Left lung (tissue), 14 donors: ENCODE measurements around the gene GHDC. TPM values are rescaled to one million over a fixed set of nuclear protein-coding genes. Genes with fewer than 3 reads are reported as not detected.
A peak's percentile ranks its signal among the peaks of the same experiment; 100 is the strongest.
"Not testable (repeated sequence)": the region's sequence is repeated elsewhere in the genome, so short reads cannot be mapped to it uniquely, and the experiment has no call there.

Source experiments
- ATAC-seq: fragments of 200-7000 bp; cut with Tn5 transposase; one replicate; pipeline ENCODE4 v1.9.1; 2020; ENCODE audit warnings: moderate library complexity
- DNase-seq, 4 donors: peaks; one replicate each; pipeline ENCODE4 v3.0.0-alpha.2; 2013 to 2020
- H3K27ac ChIP-seq, 2 donors: fragments of 200-600 bp; sonication (generic) in 1 of 2; one replicate each; pipeline versions ENCODE4 v1.5.0 to v1.8.0; 2020 to 2021
- H3K27me3 ChIP-seq, 2 donors: fragments of 200-600 bp; sonication (generic) in 1 of 2; one replicate each; pipeline versions ENCODE4 v1.5.0 to v1.8.0; 2020 to 2021
- H3K36me3 ChIP-seq, 2 donors: fragments of 200-600 bp; sonication (generic) in 1 of 2; one replicate each; pipeline versions ENCODE4 v1.5.0 to v1.8.0; 2020 to 2021
- H3K4me1 ChIP-seq, 2 donors: fragments of 200-600 bp; one replicate each; pipeline ENCODE4 v1.8.0; 2021
- H3K4me3 ChIP-seq, 2 donors: fragments of 200-600 bp; sonication (generic) in 1 of 2; one replicate each; pipeline versions ENCODE4 v1.5.0 to v1.8.0; 2020 to 2021; ENCODE audit warnings: mild to moderate bottlenecking in 1 of 2
- H3K9me3 ChIP-seq, 2 donors: fragments of 200-600 bp; sonication (generic) in 1 of 2; one replicate each; pipeline versions ENCODE4 v1.5.0 to v1.8.0; 2020 to 2021
- CTCF ChIP-seq, 2 donors: fragments of 200-600 bp; sonication (generic) in 1 of 2; IDR thresholded peaks; one replicate each; pipeline versions ENCODE4 v1.5.0 to v1.8.0; 2021; ENCODE audit warnings: antibody characterized with exemption in 2 of 2
- intact Hi-C, 2 donors: fragments of 100-400 bp; cut with DNase I; formaldehyde crosslinking; loops; one replicate each; pipeline versions ENCODE4 v1.11.2 to v1.14.2; 2022
- long read RNA-seq, 12 donors: library from polyadenylated mRNA in 2 of 12; unstranded in 2 of 12; transcript quantifications; one replicate each; pipeline ENCODE4 v2.0.0 and lab custom pipeline, GENCODE V29; 2019 to 2026
- polyA plus RNA-seq, 6 donors: library from polyadenylated mRNA; unstranded; fragments of 120-200 nt; gene quantifications; one replicate each; pipeline ENCODE4 v1.2.1, GENCODE V29; 2013; ENCODE audit not compliant: insufficient read length in 6 of 6
- total RNA-seq, 2 donors: library from RNA; stranded (reverse); fragmentation: NEBNext Ultra II Directional; extraction: Animal tissue kit (Norgen Biotek cat#: 25700); gene quantifications; one replicate each; pipeline ENCODE4 v1.2.1, GENCODE V29; 2021
- donor health status: DM: no; HTN: yes; CAD: no.
- donor health status: DM: no; HTN: no; CAD: no.

The GHDC gene
- total RNA-seq (10 to 100 TPM; 22.5 to 25.8 TPM), polyA plus RNA-seq (10 to 100 TPM; 16.0 to 20.5 (median 17.1) TPM)
- long read RNA-seq, donor 1, partial matches to known transcripts, result 5 of 7 reads
- long read RNA-seq, donor 1, other reads (novel, unspliced or antisense), result 0 of 7 reads
- long read RNA-seq, donor 2, partial matches to known transcripts, result 0 of 1 reads
- long read RNA-seq, donor 2, other reads (novel, unspliced or antisense), result 0 of 1 reads
- long read RNA-seq, donor 3, partial matches to known transcripts, result 0 of 1 reads
- long read RNA-seq, donor 3, other reads (novel, unspliced or antisense), result 0 of 1 reads
- long read RNA-seq, donor 4, partial matches to known transcripts, result 1 of 2 reads
- long read RNA-seq, donor 4, other reads (novel, unspliced or antisense), result 0 of 2 reads
- long read RNA-seq, donor 5, partial matches to known transcripts, result 0 of 5 reads
- long read RNA-seq, donor 5, other reads (novel, unspliced or antisense), result 0 of 5 reads
- long read RNA-seq, donor 6, partial matches to known transcripts, result 0 of 4 reads
- long read RNA-seq, donor 6, other reads (novel, unspliced or antisense), result 0 of 4 reads
- long read RNA-seq, donor 7, partial matches to known transcripts, result 0 of 3 reads
- long read RNA-seq, donor 7, other reads (novel, unspliced or antisense), result 0 of 3 reads
- long read RNA-seq, donor 8, partial matches to known transcripts, result 0 of 3 reads
- long read RNA-seq, donor 8, other reads (novel, unspliced or antisense), result 0 of 3 reads
- long read RNA-seq, donor 9, result 0 reads
- long read RNA-seq, donor 10, partial matches to known transcripts, result 1 of 1 reads
- long read RNA-seq, donor 10, other reads (novel, unspliced or antisense), result 0 of 1 reads
- long read RNA-seq, donor 11, result 0 reads
- long read RNA-seq, donor 12, partial matches to known transcripts, result 0 of 4 reads
- long read RNA-seq, donor 12, other reads (novel, unspliced or antisense), result 0 of 4 reads

- peak within 1 kb of the TSS; percentile 54 to 60 for H3K4me3 ChIP-seq
- H3K36me3 ChIP-seq, result peaks cover 0 to 7% of the 10 kb centered on the region in 2 donors
- no peak for TF ChIP-seq CTCF (IDR thresholded peaks at IDR 0.05)
- peak within 1 kb of the TSS; percentile 56 to 83 for H3K27ac ChIP-seq
- no peaks in the 10 kb centered on the region for H3K27me3 ChIP-seq
- DNase-seq, result peak; percentile 73 to 90 (median 86)
- intact Hi-C loops, result no loop called here
- H3K4me1 ChIP-seq, result peaks cover 9 to 33% of the 10 kb centered on the region in 2 donors
- no peaks in the 10 kb centered on the region for H3K9me3 ChIP-seq
- peak; percentile 97 for ATAC-seq
Measured at GRCh38 chr17:42193969-42194899, at the start of gene GHDC. GHDC (minus strand) TSS chr17:42194494; CDS start chr17:42193581, 913 bp downstream.

- no peak for DNase-seq
- H3K27me3 ChIP-seq, result no peaks in the 10 kb centered on the region
- H3K36me3 ChIP-seq, result no peaks in the 10 kb centered on the region
- no peak for TF ChIP-seq CTCF (IDR thresholded peaks at IDR 0.05)
- H3K4me1 ChIP-seq, result peaks cover 0 to 39% of the 10 kb centered on the region in 2 donors
- intact Hi-C loops, result no loop called here
- peak; percentile 33 for ATAC-seq
- H3K27ac ChIP-seq, result peak overlapping the region; percentile 1 to 11
- no peaks in the 10 kb centered on the region for H3K9me3 ChIP-seq
- no peak overlapping the region for H3K4me3 ChIP-seq
Measured at GRCh38 chr17:42243493-42243982, 49.2 kb upstream of the GHDC start.

GRCh38 chr17:42241871-42242270 lies 47.6 kb upstream of the GHDC start:
- H3K4me1 ChIP-seq, result peaks cover 0 to 22% of the 10 kb centered on the region in 2 donors
- H3K27me3 ChIP-seq, result no peaks in the 10 kb centered on the region
- H3K9me3 ChIP-seq, result no peaks in the 10 kb centered on the region
- H3K36me3 ChIP-seq, result no peaks in the 10 kb centered on the region
- no peak for TF ChIP-seq CTCF (IDR thresholded peaks at IDR 0.05)
- no peak for DNase-seq
- no peak overlapping the region for H3K27ac ChIP-seq
- intact Hi-C loops, result no loop called here
- no peak overlapping the region for H3K4me3 ChIP-seq
- no peak for ATAC-seq

- DNase-seq, H3K36me3 ChIP-seq, H3K27ac ChIP-seq, ATAC-seq, H3K27me3 ChIP-seq, H3K9me3 ChIP-seq, H3K4me3 ChIP-seq, intact Hi-C loops: not testable (repeated sequence)
- peaks cover 0 to 12% of the 10 kb centered on the region in 2 donors for H3K4me1 ChIP-seq
Measured at GRCh38 chr17:42240863-42241262, 46.6 kb upstream of the GHDC start.

- Histone ChIP-seq H3K27ac (no peak overlapping the region), H3K27me3 (no peaks in the 10 kb centered on the region), H3K9me3 (no peaks in the 10 kb centered on the region), H3K4me1 (peaks cover 0 to 9% of the 10 kb centered on the region in 2 donors), H3K36me3 (no peaks in the 10 kb centered on the region), H3K4me3 (no peak overlapping the region)
- ATAC-seq (no peak), DNase-seq (no peak)
- intact Hi-C loops, result no loop called here
- TF ChIP-seq CTCF (IDR thresholded peaks at IDR 0.05), result no peak
Measured at GRCh38 chr17:42240201-42240600, 45.9 kb upstream of the GHDC start.

GRCh38 chr17:42239576-42239975 lies 45.3 kb upstream of the GHDC start:
- DNase-seq, H3K27ac ChIP-seq, ATAC-seq, H3K36me3 ChIP-seq, H3K27me3 ChIP-seq, H3K9me3 ChIP-seq, intact Hi-C loops, H3K4me3 ChIP-seq: not testable (repeated sequence)
- peaks cover 0 to 13% of the 10 kb centered on the region in 2 donors for H3K4me1 ChIP-seq
